OCI-LY1 (cell line): ENCODE measurements around the gene OTOG.

Experiments used
- H2AFZ ChIP-seq: fragments of 200-600 bp; sonication (generic), shearing (Covaris generic); 2 replicates; pipeline ENCODE4 v1.6.0; 2014; ENCODE audit warnings: antibody characterized with exemption, mild to moderate bottlenecking, low read length
- H3F3A ChIP-seq: fragments of 200-600 bp; sonication (generic), shearing (Covaris generic); 2 replicates; pipeline ENCODE4 v1.6.0; 2014; ENCODE audit warnings: mild to moderate bottlenecking, antibody characterized with exemption, low read length, moderate library complexity; ENCODE audit not compliant: insufficient read depth
- H3K27ac ChIP-seq: fragments of 200-600 bp; sonication (generic); 2 replicates; pipeline ENCODE4 v1.5.1; 2014; ENCODE audit warnings: low read length, mixed run types, mild to moderate bottlenecking, low read depth; ENCODE audit not compliant: poor library complexity, severe bottlenecking
- H3K27me3 ChIP-seq: fragments of 200-600 bp; sonication (generic); 2 replicates; pipeline ENCODE4 v1.6.0; 2014; ENCODE audit warnings: antibody characterized with exemption, mild to moderate bottlenecking, low read length, moderate library complexity; ENCODE audit not compliant: insufficient read depth
- H3K36me3 ChIP-seq: fragments of 200-600 bp; sonication (generic); 2 replicates; pipeline ENCODE4 v1.6.1; 2014; ENCODE audit warnings: mild to moderate bottlenecking, antibody characterized with exemption, low read length, moderate library complexity, mixed read lengths; ENCODE audit not compliant: insufficient read depth
- H3K4me1 ChIP-seq: fragments of 200-600 bp; sonication (generic); 2 replicates; pipeline ENCODE4 v1.5.1; 2014; ENCODE audit warnings: mild to moderate bottlenecking, low read length, moderate library complexity; ENCODE audit not compliant: insufficient read depth, severe bottlenecking
- H3K4me2 ChIP-seq: fragments of 200-600 bp; sonication (generic), shearing (Covaris generic); 2 replicates; pipeline ENCODE4 v1.6.1; 2014; ENCODE audit warnings: low read length
- H3K4me3 ChIP-seq: fragments of 200-600 bp; sonication (generic); 2 replicates; pipeline ENCODE4 v1.5.1; 2014; ENCODE audit warnings: low read length, low read depth, mild to moderate bottlenecking, mixed read lengths; ENCODE audit not compliant: poor library complexity, severe bottlenecking
- H3K79me2 ChIP-seq: fragments of 200-600 bp; shearing (Covaris generic); 2 replicates; pipeline ENCODE4 v1.6.1; 2016; ENCODE audit warnings: mixed run types, low read length, mixed read lengths; ENCODE audit not compliant: insufficient read depth
- H3K9ac ChIP-seq: fragments of 200-600 bp; sonication (generic), shearing (Covaris generic); 2 replicates; pipeline ENCODE4 v1.6.1; 2014; ENCODE audit warnings: mild to moderate bottlenecking, low read length, mixed read lengths
- H3K9me2 ChIP-seq: fragments of 200-600 bp; sonication (generic), shearing (Covaris generic); 2 replicates; pipeline ENCODE4 v1.6.1; 2014; ENCODE audit warnings: low read depth, mild to moderate bottlenecking, low read length, mixed read lengths
- H3K9me3 ChIP-seq: fragments of 200-600 bp; shearing (Covaris generic); 2 replicates; pipeline ENCODE4 v1.6.1; 2014; ENCODE audit warnings: low read length, mixed read lengths
- H4K20me1 ChIP-seq: fragments of 200-600 bp; sonication (generic), shearing (Covaris generic); 2 replicates; pipeline ENCODE4 v1.6.0; 2016; ENCODE audit warnings: mild to moderate bottlenecking, low read length; ENCODE audit not compliant: insufficient read depth
- CTCF ChIP-seq: fragments of 200-600 bp; sonication (generic), shearing (Covaris generic); IDR thresholded peaks from 2 replicates; pipeline ENCODE4 v1.5.1; 2017; ENCODE audit warnings: mild to moderate bottlenecking, antibody characterized with exemption, low read length, moderate library complexity, mixed read lengths
- EZH2 ChIP-seq: fragments of 200-600 bp; sonication (generic), shearing (Covaris generic); IDR thresholded peaks from 2 replicates; pipeline ENCODE4 v1.8.0; 2017; ENCODE audit warnings: borderline replicate concordance, mixed run types, mild to moderate bottlenecking, antibody characterized with exemption, low read length, moderate library complexity, mixed read lengths

Gene OTOG

GRCh38 chr11:17505146-17505545 lies 41.9 kb upstream of the OTOG start:
- no peaks in the 10 kb centered on the region for H3K9me2 ChIP-seq
- H3K4me3 ChIP-seq: no peak overlapping the region
- H3K9ac ChIP-seq: no peak overlapping the region
- H3K9me3 ChIP-seq: no peaks in the 10 kb centered on the region
- H3K4me2 ChIP-seq: no peak overlapping the region
- no peaks in the 10 kb centered on the region for H4K20me1 ChIP-seq
- H3K79me2 ChIP-seq: no peaks in the 10 kb centered on the region
- no peak overlapping the region for H2AFZ ChIP-seq
- no peaks in the 10 kb centered on the region for H3F3A ChIP-seq
- no peaks in the 10 kb centered on the region for H3K36me3 ChIP-seq
- no peak overlapping the region for H3K27ac ChIP-seq
- H3K27me3 ChIP-seq: no peaks in the 10 kb centered on the region
- no peak for TF ChIP-seq CTCF
- no peak for TF ChIP-seq EZH2
- no peaks in the 10 kb centered on the region for H3K4me1 ChIP-seq

GRCh38 chr11:17506314-17506713 lies 40.7 kb upstream of the OTOG start:
- no peaks in the 10 kb centered on the region for H3K4me1 ChIP-seq
- H2AFZ ChIP-seq: no peak overlapping the region
- no peaks in the 10 kb centered on the region for H4K20me1 ChIP-seq
- no peaks in the 10 kb centered on the region for H3K9me3 ChIP-seq
- H3K4me3 ChIP-seq: no peak overlapping the region
- no peaks in the 10 kb centered on the region for H3F3A ChIP-seq
- TF ChIP-seq EZH2: no peak
- TF ChIP-seq CTCF: no peak
- H3K9me2 ChIP-seq: no peaks in the 10 kb centered on the region
- no peak overlapping the region for H3K4me2 ChIP-seq
- H3K79me2 ChIP-seq: no peaks in the 10 kb centered on the region
- H3K27ac ChIP-seq: no peak overlapping the region
- no peak overlapping the region for H3K9ac ChIP-seq
- no peaks in the 10 kb centered on the region for H3K27me3 ChIP-seq
- H3K36me3 ChIP-seq: no peaks in the 10 kb centered on the region

- H3K27ac ChIP-seq: no peak overlapping the region
- no peak overlapping the region for H3K4me3 ChIP-seq
- H3K9ac ChIP-seq: no peak overlapping the region
- H3F3A ChIP-seq: no peaks in the 10 kb centered on the region
- H3K4me1 ChIP-seq: no peaks in the 10 kb centered on the region
- H3K27me3 ChIP-seq: no peaks in the 10 kb centered on the region
- no peaks in the 10 kb centered on the region for H4K20me1 ChIP-seq
- TF ChIP-seq CTCF (no peak), EZH2 (no peak)
- no peaks in the 10 kb centered on the region for H3K36me3 ChIP-seq
- H2AFZ ChIP-seq: no peak overlapping the region
- no peak overlapping the region for H3K4me2 ChIP-seq
- H3K9me2 ChIP-seq: no peaks in the 10 kb centered on the region
- no peaks in the 10 kb centered on the region for H3K79me2 ChIP-seq
- no peaks in the 10 kb centered on the region for H3K9me3 ChIP-seq
Measured at GRCh38 chr11:17506942-17507341, 40.1 kb upstream of the OTOG start.
